GM18502 (cell line): ENCODE measurements around the gene ZNF470.
A peak's percentile ranks its signal among the peaks of the same experiment; 100 is the strongest.

Experiments used
- ATAC-seq: cut with Tn5 transposase; IDR thresholded peaks from one replicate; pipeline ENCODE4 v1.9.1; 2021; ENCODE audit warnings: mild to moderate bottlenecking; ENCODE audit not compliant: unreplicated experiment, poor library complexity

Gene ZNF470

DNA sequence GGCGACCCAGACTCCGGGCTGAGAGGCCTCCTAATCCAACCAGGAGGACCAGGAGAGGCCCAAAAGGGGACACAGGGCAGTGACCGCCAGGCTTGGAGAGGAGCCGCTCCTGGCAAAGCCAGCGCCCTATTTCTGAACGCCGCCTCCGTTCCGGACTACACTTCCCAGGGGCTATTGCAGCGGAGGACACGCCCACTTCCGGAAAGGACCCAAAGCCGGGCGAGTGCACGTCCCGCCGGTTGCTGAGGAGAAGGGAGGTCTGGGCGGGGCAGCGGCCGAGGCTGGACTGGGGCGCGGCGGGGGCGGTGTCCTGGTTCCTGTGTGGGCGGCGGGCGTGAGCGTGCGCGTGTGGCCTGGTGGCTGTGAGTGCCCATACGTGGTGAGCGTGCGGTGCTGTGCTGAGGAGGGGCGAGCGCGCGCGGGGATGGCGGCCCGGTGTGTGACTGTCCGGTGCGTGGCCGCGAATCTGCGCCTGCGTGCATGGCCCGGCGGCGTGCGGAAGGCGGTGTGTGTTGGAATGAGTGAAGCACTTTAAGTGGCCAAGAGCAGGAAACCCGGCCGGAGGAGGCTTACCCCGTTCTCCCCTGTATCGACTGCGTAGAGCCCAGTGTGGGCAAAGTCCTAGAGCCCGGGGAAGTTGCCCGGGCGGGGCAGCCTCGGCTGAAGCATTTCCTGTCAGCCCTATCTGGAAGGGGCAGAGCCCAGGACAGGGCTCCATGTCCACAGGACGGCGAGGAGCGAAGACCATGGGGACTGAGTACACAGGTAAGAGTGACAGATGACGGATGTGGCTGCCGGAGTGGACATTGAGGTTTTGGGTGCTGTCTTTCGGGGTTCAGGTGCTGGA is at the start of gene ZNF470:
Gene ZNF470, plus strand, starts transcription at position 195 of the 847 bp plus-strand sequence. CDS start 2,844 bp downstream, outside the sequence.
- peak; percentile 98 for ATAC-seq

- ATAC-seq = no peak
Measured at GRCh38 chr19:56525214-56525860, 41.9 kb upstream of the ZNF470 start.

DNA sequence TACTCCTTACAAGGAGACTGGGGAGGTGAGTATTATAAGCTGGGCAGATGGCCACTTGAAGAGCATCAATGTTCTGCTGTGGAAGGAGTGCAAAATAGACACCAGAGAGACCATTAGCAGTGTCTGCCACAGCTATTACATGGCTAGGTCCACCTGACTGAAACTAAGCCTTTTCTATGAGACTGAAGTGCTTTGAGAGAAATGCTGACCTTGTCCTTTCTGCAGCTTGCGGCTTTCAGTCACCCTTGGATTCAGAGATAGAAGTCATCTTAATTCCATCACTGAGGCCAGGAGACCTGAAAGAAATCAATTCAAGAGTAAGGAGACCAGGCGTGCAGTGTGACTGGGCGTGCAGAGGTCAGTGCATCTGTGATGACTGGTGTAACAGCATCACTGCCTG is 29.8 kb upstream of the ZNF470 start:
- no peak for ATAC-seq

DNA sequence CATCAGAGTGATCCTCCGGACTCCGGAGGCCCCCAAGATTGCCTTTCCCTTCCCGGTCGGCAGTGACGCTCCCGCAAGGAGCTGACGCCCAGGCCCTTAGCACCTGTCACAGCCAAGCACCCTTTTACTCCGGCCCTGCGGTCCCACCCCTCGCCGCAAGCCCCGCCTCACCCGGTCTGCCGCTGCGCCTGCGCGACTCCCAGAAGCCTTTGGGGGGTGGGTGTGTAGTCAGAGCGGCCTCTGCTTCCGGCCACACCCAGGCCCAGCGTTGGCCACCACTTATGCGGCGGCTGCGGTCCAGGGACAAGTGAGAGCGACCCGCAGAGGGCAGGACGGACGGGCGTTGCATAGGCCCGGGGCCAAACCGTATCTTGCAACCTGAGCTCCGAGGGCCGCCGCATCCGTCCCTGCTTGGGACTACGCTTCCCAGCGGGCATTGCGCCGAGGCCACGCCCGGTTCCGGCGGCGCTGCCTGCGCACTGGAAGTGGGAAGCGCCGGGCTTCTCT is 29.0 kb upstream of the ZNF470 start:
- no peak for ATAC-seq

GRCh38 chr19:56538761-56539263 is 28.5 kb upstream of the ZNF470 start, which contains the start of gene ZFP28:
TSS of gene ZFP28 (plus strand) at chr19:56538948. CDS start at chr19:56539019, 71 bp downstream.
- no peak for ATAC-seq

- ATAC-seq = no peak
Measured at GRCh38 chr19:56543776-56544175, 23.5 kb upstream of the ZNF470 start.

GRCh38 chr19:56547535-56547934 is 19.7 kb upstream of the ZNF470 start:
- ATAC-seq = no peak

- no peak for ATAC-seq
Measured at GRCh38 chr19:56554272-56554869, 12.9 kb upstream of the ZNF470 start.

DNA sequence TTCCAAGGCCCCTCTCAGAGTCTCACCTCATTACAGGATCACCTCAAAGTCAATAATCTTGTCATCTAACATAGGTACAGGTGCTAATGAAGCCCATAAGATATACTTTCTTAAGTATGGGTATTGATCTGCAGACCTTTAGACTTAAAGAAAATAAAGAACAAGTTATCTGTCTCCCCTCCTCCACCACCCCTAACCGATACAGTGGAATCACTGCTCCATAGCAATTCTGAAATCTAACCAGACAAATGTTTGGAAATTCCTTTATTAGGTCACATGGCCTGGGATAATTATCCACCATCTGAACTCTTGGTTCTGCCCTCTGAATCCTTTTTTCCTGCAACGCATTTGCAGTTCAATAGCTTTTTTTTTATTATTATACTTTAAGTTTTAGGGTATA is 4.5 kb upstream of the ZNF470 start:
- ATAC-seq = no peak

- ATAC-seq = peak; percentile 38
Measured at GRCh38 chr19:56566904-56567273, 379 bp upstream of the ZNF470 start.

DNA sequence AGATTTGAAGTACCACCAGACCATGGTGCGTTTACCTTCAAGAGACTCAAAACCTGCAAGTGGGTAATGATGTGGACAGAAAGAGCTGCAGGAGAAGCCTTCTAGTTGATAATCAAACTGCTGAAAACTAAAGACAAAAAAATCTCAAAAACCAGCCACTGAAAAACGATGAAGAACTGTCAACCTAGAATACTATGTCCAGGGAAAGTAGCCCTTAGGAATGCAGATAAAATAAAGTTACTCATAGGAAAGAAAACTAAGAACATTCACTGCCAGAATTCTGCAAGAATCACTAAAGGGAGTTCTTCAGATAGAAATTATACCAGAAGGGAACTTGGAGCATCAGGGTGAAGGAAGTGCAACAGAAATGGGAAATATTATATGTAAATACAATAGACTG is 5.3 kb downstream of the ZNF470 start:
- ATAC-seq = no peak

GRCh38 chr19:56573914-56574313 is 6.6 kb downstream of the ZNF470 start:
- no peak for ATAC-seq

DNA sequence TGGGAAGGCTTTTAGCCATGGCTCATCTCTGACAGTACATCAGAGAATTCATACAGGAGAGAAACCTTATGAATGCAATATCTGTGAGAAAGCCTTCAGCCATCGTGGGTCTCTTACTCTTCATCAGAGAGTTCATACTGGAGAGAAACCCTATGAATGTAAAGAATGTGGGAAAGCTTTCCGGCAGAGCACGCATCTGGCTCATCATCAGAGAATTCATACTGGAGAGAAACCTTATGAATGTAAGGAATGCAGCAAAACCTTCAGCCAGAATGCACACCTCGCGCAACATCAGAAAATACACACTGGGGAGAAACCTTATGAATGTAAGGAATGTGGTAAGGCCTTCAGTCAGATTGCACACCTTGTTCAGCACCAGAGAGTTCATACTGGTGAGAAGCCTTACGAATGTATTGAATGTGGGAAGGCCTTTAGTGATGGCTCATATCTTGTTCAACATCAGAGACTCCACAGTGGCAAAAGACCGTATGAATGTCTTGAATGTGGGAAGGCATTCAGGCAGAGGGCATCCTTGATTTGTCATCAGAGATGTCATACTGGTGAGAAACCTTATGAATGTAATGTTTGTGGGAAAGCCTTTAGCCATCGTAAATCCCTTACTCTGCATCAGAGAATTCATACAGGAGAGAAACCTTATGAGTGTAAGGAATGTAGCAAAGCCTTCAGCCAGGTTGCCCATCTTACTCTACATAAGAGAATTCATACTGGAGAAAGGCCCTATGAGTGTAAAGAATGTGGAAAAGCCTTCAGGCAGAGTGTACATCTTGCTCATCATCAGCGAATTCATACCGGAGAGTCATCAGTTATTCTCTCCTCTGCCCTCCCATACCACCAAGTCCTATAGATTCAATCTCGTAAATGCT is 10.7 kb downstream of the ZNF470 start:
- ATAC-seq = no peak

GRCh38 chr19:56594446-56594782 is 27.1 kb downstream of the ZNF470 start:
- no peak for ATAC-seq

DNA sequence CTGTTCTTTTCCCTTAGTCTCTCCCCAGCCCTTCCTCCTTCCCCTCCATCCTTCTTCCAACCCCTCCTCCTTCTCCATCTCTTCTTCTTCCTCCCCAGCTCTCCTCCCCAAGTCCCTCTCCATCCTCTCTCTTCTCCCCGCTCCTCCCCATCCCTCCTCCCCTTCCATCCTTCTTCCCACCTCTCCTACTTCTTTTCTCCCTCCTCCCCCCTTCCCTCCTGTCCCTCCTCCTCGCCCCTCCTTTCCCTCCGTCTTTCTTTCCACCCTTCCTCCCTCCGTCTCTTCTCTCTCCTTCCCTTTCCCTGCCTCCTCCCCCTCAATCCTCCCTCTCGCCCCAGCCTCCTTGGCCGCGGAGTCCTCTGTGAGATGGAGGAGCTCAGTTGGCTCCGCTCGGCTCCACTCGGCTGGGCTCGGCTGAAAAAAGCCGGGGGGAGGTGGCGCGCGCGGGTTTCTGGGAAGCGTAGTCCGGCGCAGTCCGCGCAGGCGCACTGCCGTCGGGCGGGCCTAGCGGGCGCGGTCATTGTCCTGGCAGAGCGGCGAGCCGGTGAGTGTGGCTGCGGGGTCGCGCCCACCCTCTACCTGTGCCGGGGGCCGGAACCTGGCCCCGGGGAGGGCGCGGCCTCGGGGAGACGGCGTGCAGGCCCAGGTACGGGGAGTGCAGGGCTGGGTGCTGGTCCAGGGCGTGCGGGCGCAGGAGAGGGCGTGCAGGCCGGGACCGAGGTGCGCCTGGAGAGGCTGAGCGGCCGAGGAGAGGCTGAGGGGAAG is 27.7 kb downstream of the ZNF470 start, which contains the start of gene ZNF71:
Gene ZNF71, plus strand, starts transcription at position 520 of the 765 bp plus-strand sequence. CDS start 6,257 bp downstream, outside the sequence.
- ATAC-seq = peak; percentile 93

GRCh38 chr19:56595548-56595899 is 28.3 kb downstream of the ZNF470 start:
- ATAC-seq = peak; percentile 32

DNA sequence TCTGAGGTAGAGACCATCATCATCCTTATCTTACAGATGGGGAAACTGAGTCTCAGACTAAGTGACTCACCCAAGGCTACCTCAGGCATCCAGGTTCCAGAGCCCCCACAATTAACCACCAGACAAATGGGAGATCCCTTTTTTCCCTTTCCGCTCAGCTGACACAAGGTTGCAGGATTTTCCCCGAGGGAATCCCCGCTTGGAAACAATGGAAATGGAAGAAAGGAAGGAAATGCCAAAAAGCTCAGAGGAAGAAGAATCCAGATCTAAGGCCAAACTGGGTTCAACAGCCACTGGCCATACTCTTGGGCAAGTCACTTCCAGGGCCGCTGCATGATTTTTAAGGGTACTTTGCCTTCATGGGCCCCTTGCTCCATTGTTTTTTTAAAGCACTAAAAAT is 29.4 kb downstream of the ZNF470 start:
- ATAC-seq = no peak

DNA sequence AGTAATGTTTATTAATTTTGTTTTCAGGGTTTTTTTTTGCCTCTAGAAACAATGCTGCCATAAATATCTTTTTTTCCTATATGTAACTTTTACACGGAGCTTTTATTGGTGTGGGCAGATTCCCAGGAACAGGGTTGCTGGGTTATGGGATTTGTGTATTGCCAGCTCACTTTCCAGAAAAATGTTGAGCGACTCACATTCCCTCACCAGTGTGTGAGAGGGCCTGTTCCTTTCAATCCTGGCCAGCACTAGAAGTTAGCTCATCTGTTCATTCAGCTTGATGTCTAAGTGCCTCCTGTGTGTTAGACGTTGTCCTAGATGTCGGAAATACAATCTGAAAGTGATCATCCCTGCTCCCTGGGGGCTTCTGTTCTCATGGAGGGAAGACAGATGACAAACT is 30.4 kb downstream of the ZNF470 start:
- no peak for ATAC-seq

GRCh38 chr19:56601375-56601774 is 34.1 kb downstream of the ZNF470 start:
- ATAC-seq = no peak
